GM12873 (cell line): ENCODE measurements around the gene ESYT1.

Experiments used
- TF ChIP-seq, protein P1 (sequence below): IDR thresholded peaks from 2 replicates; pipeline ENCODE4 v1.5.1; 2012; ENCODE audit warnings: low read depth, mild to moderate bottlenecking, moderate library complexity, low read length, control low read depth; ENCODE audit not compliant: insufficient read depth; ENCODE audit errors: missing control alignments

Gene ESYT1

DNA sequence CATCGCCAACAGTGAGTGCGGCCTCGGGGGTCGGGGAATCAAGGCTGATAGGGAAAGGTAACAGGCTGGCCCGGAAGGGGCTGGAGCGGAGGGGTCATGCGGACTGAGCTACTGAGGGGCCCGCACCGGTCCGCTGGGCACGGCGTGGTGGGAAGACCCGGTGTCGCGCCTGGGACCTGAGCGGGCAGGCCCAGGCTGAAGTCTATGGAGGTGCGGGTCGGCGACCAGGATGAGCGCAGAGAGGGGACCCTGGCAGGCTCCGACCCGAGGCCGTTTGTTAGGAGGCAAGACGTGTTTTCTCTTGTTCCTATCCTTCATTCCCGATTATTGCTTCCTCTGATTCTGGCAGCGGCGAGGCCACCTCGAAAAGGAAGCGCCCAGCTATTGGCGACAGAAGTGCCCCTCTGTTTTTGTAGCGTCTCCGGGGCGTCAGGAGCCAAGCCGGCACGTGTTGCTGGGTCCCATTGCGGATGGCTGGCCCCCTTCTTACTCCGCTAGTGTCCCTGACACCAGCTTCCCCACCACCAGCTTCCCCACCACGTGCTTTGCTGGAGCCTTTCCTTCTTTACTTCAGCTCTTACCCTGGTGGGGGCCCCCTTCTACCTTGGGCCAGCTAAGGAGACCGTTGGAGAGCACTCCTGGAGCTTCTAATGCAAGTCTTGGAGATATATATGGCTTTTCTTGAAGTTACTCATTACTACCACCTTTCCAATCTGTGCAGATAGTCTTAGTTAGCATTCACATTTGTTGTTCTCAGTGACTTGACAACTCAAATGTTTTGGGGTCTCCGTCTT lies 23.1 kb upstream of the ESYT1 start:
- TF ChIP-seq, protein P1, sequence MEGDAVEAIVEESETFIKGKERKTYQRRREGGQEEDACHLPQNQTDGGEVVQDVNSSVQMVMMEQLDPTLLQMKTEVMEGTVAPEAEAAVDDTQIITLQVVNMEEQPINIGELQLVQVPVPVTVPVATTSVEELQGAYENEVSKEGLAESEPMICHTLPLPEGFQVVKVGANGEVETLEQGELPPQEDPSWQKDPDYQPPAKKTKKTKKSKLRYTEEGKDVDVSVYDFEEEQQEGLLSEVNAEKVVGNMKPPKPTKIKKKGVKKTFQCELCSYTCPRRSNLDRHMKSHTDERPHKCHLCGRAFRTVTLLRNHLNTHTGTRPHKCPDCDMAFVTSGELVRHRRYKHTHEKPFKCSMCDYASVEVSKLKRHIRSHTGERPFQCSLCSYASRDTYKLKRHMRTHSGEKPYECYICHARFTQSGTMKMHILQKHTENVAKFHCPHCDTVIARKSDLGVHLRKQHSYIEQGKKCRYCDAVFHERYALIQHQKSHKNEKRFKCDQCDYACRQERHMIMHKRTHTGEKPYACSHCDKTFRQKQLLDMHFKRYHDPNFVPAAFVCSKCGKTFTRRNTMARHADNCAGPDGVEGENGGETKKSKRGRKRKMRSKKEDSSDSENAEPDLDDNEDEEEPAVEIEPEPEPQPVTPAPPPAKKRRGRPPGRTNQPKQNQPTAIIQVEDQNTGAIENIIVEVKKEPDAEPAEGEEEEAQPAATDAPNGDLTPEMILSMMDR, result peak; percentile 5

DNA sequence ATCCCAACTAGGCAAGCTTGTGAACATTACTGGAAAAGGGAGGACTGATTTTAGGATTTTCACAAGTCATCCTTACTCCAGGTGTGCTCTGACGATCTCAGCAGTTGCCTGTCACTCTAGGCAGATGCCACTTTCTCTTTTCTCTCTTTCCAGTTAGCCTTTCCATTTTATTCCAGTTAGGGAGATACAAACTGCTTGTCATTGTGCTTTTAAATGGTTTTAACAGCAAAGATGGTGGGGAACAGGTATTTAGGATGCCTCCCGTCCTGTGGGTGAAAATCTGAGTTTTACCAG lies 22.5 kb upstream of the ESYT1 start:
- TF ChIP-seq, protein P1, result peak; percentile 1

DNA sequence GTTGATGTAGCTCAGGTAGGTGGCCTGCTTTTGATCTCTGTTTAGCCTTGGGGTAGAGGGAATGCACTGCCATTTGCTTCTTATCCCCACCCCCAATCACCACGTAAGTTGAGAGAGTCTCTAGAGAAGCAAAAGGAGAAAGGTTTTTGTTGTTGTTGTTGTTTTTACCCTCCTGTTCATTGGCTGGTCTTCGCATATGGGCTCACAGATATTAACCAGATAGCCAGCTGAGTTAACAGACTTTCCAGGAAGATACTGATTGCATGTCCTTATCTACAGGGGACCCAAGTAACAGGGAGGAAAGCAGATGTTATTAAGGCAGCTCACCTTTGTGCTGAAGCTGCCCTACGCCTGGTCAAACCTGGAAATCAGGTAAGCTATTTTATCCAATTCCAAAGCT lies 20.8 kb upstream of the ESYT1 start:
- TF ChIP-seq, protein P1, result no peak

DNA sequence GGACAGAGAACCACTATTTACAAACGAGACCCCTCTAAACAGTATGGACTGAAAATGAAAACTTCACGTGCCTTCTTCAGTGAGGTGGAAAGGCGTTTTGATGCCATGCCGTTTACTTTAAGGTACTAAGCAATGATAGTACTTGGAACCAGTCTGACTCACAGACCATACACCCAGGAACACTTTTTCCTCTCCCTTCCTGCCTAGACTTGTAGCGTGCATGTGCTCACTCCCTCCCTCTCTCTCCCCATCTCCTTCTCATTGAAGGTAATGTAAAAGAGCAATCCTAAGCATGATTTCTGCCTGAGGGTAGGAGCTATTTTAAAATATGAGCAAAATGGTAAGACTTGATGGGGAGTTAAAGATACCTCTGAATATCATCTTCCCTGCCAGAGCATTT lies 17.5 kb upstream of the ESYT1 start:
- TF ChIP-seq, protein P1, result no peak

DNA sequence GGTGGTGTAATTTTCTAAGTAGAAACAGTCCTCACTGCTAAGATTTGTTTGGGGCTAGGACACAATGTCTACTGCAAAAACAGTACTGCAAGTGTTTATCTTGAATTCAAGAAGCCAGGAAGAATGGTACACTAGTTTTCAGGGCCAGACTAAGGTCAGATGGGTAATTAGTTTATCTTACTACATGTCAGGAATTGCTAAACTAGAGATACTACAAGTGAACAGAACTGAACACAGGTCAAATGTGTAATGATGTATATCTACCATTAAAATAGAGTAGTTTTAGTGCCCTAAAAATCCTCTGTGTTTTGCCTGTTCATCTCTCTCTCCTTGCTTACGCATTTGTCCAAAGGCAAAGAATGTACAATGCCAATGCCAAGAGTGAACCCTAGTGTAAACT lies 14.0 kb upstream of the ESYT1 start:
- TF ChIP-seq, protein P1, result no peak

GRCh38 chr12:56115329-56115728 lies 12.7 kb upstream of the ESYT1 start:
- TF ChIP-seq, protein P1, result no peak

- TF ChIP-seq, protein P1, result no peak
These were observed 11.6 kb upstream of the ESYT1 start, which contains the start of gene RPL41 for GRCh38 chr12:56116267-56117081. RPL41 (plus strand) TSS chr12:56116633.
